OCI-LY1 (cell line): ENCODE data around the gene SELENOO.
"Not testable (repeated sequence)": the region's sequence is repeated elsewhere in the genome, so short reads cannot be mapped to it uniquely, and the experiment has no call there.

Experiments
- H2AFZ ChIP-seq: fragments of 200-600 bp; sonication (generic), shearing (Covaris generic); 2 replicates; pipeline ENCODE4 v1.6.0; 2014; ENCODE audit warnings: antibody characterized with exemption, mild to moderate bottlenecking, low read length
- H3F3A ChIP-seq: fragments of 200-600 bp; sonication (generic), shearing (Covaris generic); 2 replicates; pipeline ENCODE4 v1.6.0; 2014; ENCODE audit warnings: mild to moderate bottlenecking, antibody characterized with exemption, low read length, moderate library complexity; ENCODE audit not compliant: insufficient read depth
- H3K27ac ChIP-seq: fragments of 200-600 bp; sonication (generic); 2 replicates; pipeline ENCODE4 v1.5.1; 2014; ENCODE audit warnings: low read length, mixed run types, mild to moderate bottlenecking, low read depth; ENCODE audit not compliant: poor library complexity, severe bottlenecking
- H3K27me3 ChIP-seq: fragments of 200-600 bp; sonication (generic); 2 replicates; pipeline ENCODE4 v1.6.0; 2014; ENCODE audit warnings: antibody characterized with exemption, mild to moderate bottlenecking, low read length, moderate library complexity; ENCODE audit not compliant: insufficient read depth
- H3K36me3 ChIP-seq: fragments of 200-600 bp; sonication (generic); 2 replicates; pipeline ENCODE4 v1.6.1; 2014; ENCODE audit warnings: mild to moderate bottlenecking, antibody characterized with exemption, low read length, moderate library complexity, mixed read lengths; ENCODE audit not compliant: insufficient read depth
- H3K4me1 ChIP-seq: fragments of 200-600 bp; sonication (generic); 2 replicates; pipeline ENCODE4 v1.5.1; 2014; ENCODE audit warnings: mild to moderate bottlenecking, low read length, moderate library complexity; ENCODE audit not compliant: insufficient read depth, severe bottlenecking
- H3K4me2 ChIP-seq: fragments of 200-600 bp; sonication (generic), shearing (Covaris generic); 2 replicates; pipeline ENCODE4 v1.6.1; 2014; ENCODE audit warnings: low read length
- H3K4me3 ChIP-seq: fragments of 200-600 bp; sonication (generic); 2 replicates; pipeline ENCODE4 v1.5.1; 2014; ENCODE audit warnings: low read length, low read depth, mild to moderate bottlenecking, mixed read lengths; ENCODE audit not compliant: poor library complexity, severe bottlenecking
- H3K79me2 ChIP-seq: fragments of 200-600 bp; shearing (Covaris generic); 2 replicates; pipeline ENCODE4 v1.6.1; 2016; ENCODE audit warnings: mixed run types, low read length, mixed read lengths; ENCODE audit not compliant: insufficient read depth
- H3K9ac ChIP-seq: fragments of 200-600 bp; sonication (generic), shearing (Covaris generic); 2 replicates; pipeline ENCODE4 v1.6.1; 2014; ENCODE audit warnings: mild to moderate bottlenecking, low read length, mixed read lengths
- H3K9me2 ChIP-seq: fragments of 200-600 bp; sonication (generic), shearing (Covaris generic); 2 replicates; pipeline ENCODE4 v1.6.1; 2014; ENCODE audit warnings: low read depth, mild to moderate bottlenecking, low read length, mixed read lengths
- H3K9me3 ChIP-seq: fragments of 200-600 bp; shearing (Covaris generic); 2 replicates; pipeline ENCODE4 v1.6.1; 2014; ENCODE audit warnings: low read length, mixed read lengths
- H4K20me1 ChIP-seq: fragments of 200-600 bp; sonication (generic), shearing (Covaris generic); 2 replicates; pipeline ENCODE4 v1.6.0; 2016; ENCODE audit warnings: mild to moderate bottlenecking, low read length; ENCODE audit not compliant: insufficient read depth
- EZH2 ChIP-seq: fragments of 200-600 bp; sonication (generic), shearing (Covaris generic); IDR thresholded peaks from 2 replicates; pipeline ENCODE4 v1.8.0; 2017; ENCODE audit warnings: borderline replicate concordance, mixed run types, mild to moderate bottlenecking, antibody characterized with exemption, low read length, moderate library complexity, mixed read lengths
- TF ChIP-seq, protein P1 (sequence below): fragments of 200-600 bp; sonication (generic), shearing (Covaris generic); IDR thresholded peaks from 2 replicates; pipeline ENCODE4 v1.5.1; 2017; ENCODE audit warnings: mild to moderate bottlenecking, antibody characterized with exemption, low read length, moderate library complexity, mixed read lengths

The SELENOO gene

DNA sequence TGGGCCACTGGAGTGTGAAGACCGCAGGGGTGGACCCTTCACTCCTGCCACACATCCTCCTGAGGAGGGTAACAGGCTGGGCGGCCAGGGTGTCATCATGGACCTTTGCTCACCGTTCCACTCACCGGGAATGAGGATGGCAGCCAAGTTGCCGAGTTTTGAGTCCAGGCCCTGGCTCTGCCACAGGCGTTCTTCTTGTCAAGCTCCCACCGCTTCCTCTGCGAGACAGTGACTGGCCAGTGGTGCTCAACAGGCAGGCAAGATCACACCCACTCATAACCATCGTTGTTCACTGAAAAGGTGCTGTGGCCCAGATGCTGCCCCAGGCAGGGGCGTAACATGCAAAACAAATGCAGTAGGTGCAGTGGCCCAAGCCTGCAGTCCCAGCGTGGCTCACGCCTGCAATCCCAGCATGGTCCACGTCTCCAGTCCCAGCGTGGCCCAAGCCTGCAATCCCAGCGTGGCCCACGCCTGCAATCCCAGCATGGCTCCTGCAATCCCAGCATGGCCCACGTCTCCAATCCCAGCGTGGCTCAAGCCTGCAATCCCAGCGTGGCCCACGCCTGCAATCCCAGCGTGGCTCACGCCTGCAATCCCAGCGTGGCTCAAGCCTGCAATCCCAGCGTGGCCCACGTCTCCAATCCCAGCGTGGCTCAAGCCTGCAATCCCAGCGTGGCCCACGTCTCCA, 35.2 kb upstream of the SELENOO start:
- H3K79me2 ChIP-seq, result no peaks in the 10 kb centered on the region
- H3K9me2 ChIP-seq, result no peaks in the 10 kb centered on the region
- H2AFZ ChIP-seq, result no peak overlapping the region
- H3K4me1 ChIP-seq, result no peaks in the 10 kb centered on the region
- no peak overlapping the region for H3K27ac ChIP-seq
- no peaks in the 10 kb centered on the region for H3K9me3 ChIP-seq
- no peak overlapping the region for H3K9ac ChIP-seq
- peaks cover 3% of the 10 kb centered on the region; the same call in 1 of the 2 replicates for H3K27me3 ChIP-seq
- no peak overlapping the region for H3K4me3 ChIP-seq
- no peak overlapping the region for H3K4me2 ChIP-seq
- no peaks in the 10 kb centered on the region for H4K20me1 ChIP-seq
- TF ChIP-seq EZH2, result no peak
- TF ChIP-seq, protein P1, sequence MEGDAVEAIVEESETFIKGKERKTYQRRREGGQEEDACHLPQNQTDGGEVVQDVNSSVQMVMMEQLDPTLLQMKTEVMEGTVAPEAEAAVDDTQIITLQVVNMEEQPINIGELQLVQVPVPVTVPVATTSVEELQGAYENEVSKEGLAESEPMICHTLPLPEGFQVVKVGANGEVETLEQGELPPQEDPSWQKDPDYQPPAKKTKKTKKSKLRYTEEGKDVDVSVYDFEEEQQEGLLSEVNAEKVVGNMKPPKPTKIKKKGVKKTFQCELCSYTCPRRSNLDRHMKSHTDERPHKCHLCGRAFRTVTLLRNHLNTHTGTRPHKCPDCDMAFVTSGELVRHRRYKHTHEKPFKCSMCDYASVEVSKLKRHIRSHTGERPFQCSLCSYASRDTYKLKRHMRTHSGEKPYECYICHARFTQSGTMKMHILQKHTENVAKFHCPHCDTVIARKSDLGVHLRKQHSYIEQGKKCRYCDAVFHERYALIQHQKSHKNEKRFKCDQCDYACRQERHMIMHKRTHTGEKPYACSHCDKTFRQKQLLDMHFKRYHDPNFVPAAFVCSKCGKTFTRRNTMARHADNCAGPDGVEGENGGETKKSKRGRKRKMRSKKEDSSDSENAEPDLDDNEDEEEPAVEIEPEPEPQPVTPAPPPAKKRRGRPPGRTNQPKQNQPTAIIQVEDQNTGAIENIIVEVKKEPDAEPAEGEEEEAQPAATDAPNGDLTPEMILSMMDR, result no peak
- H3F3A ChIP-seq, result no peaks in the 10 kb centered on the region
- no peaks in the 10 kb centered on the region; the same call in 1 of the 2 replicates for H3K36me3 ChIP-seq

DNA sequence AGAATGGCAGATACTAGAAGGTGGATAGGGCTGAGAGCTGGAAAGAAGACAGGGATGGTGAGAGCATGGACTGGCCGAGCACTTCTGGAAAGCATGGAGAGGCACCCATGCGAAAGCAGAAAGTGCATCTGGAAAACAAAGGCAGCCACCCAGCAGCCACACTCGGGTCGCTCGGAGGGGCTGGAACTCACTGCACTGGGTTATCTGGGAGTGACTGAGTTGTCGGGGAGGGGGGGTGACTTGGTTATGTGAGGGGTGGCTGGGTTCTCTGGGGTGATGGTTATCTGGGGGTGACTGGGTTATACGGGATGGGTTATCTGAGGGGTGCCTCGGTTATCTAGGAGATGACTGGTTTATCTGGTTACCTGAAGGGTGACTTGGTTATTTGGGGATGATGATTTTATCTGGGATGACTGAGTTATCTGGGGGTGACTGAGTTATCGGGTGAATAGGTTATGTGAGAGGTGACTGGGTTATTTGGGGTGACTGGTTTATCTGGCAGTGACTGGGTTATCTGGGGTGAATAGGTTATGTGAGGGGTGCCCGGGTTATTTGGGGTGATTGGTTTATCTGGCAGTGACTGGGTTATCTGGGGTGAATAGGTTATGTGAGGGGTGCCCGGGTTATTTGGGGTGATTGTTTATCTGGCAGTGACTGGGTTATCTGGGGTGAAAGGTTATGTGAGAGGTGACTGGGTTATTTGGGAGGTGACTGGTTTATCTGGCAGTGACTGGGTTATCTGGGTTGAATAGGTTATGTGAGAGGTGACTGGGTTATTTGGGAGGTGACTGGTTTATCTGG, 32.9 kb upstream of the SELENOO start:
- no peaks in the 10 kb centered on the region for H3K9me3 ChIP-seq
- no peak overlapping the region for H2AFZ ChIP-seq
- H3K9ac ChIP-seq, result no peak overlapping the region
- H3F3A ChIP-seq, result peaks cover 4% of the 10 kb centered on the region; the same call in 1 of the 2 replicates
- no peaks in the 10 kb centered on the region; the same call in 1 of the 2 replicates for H3K36me3 ChIP-seq
- no peaks in the 10 kb centered on the region for H3K4me1 ChIP-seq
- TF ChIP-seq, protein P1, result no peak
- H3K4me3 ChIP-seq, result no peak overlapping the region
- H3K9me2 ChIP-seq, result no peaks in the 10 kb centered on the region
- H3K27ac ChIP-seq, result no peak overlapping the region
- H3K79me2 ChIP-seq, result no peaks in the 10 kb centered on the region
- H4K20me1 ChIP-seq, result no peaks in the 10 kb centered on the region
- no peak overlapping the region for H3K4me2 ChIP-seq
- peaks cover 3% of the 10 kb centered on the region; the same call in 1 of the 2 replicates for H3K27me3 ChIP-seq

DNA sequence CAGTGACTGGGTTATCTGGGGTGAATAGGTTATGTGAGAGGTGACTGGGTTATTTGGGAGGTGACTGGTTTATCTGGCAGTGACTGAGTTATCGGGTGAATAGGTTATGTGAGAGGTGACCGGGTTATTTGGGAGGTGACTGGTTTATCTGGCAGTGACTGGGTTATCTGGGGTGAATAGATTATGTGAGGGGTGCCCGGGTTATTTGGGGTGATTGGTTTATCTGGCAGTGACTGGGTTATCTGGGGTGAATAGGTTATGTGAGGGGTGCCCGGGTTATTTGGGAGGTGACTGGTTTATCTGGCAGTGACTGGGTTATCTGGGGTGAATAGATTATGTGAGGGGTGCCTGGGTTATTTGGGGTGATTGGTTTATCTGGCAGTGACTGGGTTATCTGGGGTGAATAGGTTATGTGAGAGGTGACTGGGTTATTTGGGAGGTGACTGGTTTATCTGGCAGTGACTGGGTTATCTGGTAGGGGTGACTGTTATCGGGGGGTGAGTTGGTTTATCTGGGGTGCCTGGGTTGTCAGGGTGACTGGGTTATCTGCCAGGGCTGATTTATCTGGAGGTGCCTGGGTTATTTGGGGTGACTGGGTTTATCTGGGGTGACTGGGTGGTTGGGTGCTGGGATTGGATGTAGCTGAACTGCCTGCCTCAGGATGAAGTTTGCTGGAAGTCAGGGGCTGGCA, 32.2 kb upstream of the SELENOO start:
- H3K27ac ChIP-seq, H3K36me3 ChIP-seq, H3K79me2 ChIP-seq, H3K9me2 ChIP-seq, H2AFZ ChIP-seq, H3K4me3 ChIP-seq, H3K9me3 ChIP-seq, H3K4me2 ChIP-seq, H3F3A ChIP-seq, H3K4me1 ChIP-seq, H3K9ac ChIP-seq, H4K20me1 ChIP-seq, H3K27me3 ChIP-seq: not testable (repeated sequence)
